ENCODE measurements around the gene GPR84.

GPR84 gene

DNA sequence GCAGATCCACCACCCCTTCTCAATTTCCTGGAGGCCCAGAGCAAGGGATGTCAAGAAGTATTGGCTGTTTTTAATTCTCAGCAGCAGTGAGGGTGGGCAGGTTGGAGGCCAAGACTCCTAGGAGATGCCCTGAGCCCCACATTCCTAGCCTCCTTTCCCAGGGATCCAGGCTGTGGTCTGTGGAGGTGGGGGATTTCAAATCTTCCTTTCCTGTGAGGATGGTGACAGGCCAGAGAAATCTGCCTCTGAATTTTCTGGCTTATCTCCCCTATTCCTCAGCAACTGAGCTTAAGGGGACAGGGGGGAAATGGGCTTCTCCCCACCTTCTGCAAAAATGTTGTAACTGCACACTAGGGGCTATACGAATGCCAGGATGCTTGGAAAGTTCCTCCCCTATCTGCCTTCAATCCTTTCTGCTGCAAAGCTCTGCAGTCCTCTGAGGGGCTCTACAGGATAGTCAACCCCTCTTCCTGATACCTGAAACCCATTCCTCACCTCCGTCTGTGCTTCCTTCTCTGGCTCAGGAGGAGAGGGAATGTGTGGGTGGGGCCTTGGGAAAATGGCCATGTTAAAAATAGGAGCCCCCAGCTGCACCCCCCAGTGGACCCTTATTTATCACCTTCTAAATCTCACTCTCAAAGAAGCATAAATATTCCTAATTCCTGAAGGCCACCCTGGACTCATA, 6.6 kb downstream of the GPR84 start:
- peak overlapping the region; percentile 99; the same call in 1 of the 2 replicates for H3K4me2 ChIP-seq (ENCODE audit: low read depth, low read length)

DNA sequence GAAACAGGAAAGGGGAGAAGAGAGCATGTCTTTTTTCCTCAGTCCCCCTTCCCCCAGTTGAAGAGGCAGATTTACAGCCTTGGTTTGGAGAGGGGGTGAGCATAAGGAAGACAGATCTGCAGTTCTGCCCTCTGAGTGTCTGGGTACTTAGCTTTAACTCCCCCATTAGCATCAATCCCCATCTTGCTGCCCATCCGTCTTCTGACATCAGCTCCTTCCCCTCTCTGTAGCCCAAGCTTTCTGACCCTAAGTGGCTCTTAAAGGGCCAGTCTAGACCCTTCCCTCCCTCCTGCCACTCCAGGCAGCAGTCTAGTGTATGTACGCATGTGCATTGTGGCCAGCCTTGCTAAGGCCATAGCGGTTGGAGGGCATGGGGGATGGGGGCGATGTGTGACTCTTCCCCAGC, 7.3 kb downstream of the GPR84 start:
- Histone ChIP-seq H3K9me2 (replicated peaks; ENCODE audit: insufficient read depth, low read length) (no peaks in the 10 kb centered on the region), H3K27ac (ENCODE audit: low read length) (no peak overlapping the region), H3K9ac (ENCODE audit: low read length) (no peak overlapping the region), H3F3A (ENCODE audit: insufficient read depth, low read length) (peaks cover 2% of the 10 kb centered on the region; the same call in 1 of the 2 replicates), H3K27me3 (replicated peaks; ENCODE audit: insufficient read depth, low read length) (peaks cover 4% of the 10 kb centered on the region), H3K4me1 (ENCODE audit: low read length) (0 out of 2 replicates have a peak, but pooled peaks cover 3% of the 10 kb centered on the region), H3K9me3 (replicated peaks; ENCODE audit: insufficient read depth, low read length) (no peaks in the 10 kb centered on the region), H3K79me2 (ENCODE audit: low read length) (no peaks in the 10 kb centered on the region), H2AFZ (ENCODE audit: low read length) (no peak overlapping the region), H3K36me3 (replicated peaks; ENCODE audit: insufficient read depth, low read length) (no peaks in the 10 kb centered on the region), H3K4me2 (ENCODE audit: low read depth, low read length) (no peak overlapping the region), H3K4me3 (ENCODE audit: low read length) (no peak overlapping the region), H4K20me1 (ENCODE audit: insufficient read depth, low read length) (no peaks in the 10 kb centered on the region)
- TF ChIP-seq EZH2 (optimal IDR thresholded peaks at IDR 0.05; ENCODE audit: low read depth, low read length) (no peak), EZH2phosphoT487 (IDR thresholded peaks at IDR 0.05; ENCODE audit: low read length) (no peak)
- TF ChIP-seq, protein P1, sequence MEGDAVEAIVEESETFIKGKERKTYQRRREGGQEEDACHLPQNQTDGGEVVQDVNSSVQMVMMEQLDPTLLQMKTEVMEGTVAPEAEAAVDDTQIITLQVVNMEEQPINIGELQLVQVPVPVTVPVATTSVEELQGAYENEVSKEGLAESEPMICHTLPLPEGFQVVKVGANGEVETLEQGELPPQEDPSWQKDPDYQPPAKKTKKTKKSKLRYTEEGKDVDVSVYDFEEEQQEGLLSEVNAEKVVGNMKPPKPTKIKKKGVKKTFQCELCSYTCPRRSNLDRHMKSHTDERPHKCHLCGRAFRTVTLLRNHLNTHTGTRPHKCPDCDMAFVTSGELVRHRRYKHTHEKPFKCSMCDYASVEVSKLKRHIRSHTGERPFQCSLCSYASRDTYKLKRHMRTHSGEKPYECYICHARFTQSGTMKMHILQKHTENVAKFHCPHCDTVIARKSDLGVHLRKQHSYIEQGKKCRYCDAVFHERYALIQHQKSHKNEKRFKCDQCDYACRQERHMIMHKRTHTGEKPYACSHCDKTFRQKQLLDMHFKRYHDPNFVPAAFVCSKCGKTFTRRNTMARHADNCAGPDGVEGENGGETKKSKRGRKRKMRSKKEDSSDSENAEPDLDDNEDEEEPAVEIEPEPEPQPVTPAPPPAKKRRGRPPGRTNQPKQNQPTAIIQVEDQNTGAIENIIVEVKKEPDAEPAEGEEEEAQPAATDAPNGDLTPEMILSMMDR (IDR thresholded peaks at IDR 0.05; ENCODE audit: low read length), result no peak
- no peak for DNase-seq

More for the DNA sequence above, 6.6 kb downstream of the GPR84 start:
- no peak overlapping the region; the same call in 1 of the 2 replicates for H2AFZ ChIP-seq (ENCODE audit: low read length)
- no peaks in the 10 kb centered on the region for H4K20me1 ChIP-seq (ENCODE audit: insufficient read depth, low read length)
- no peak overlapping the region; the same call in 1 of the 2 replicates for H3K4me3 ChIP-seq (ENCODE audit: low read length)
- H3K27me3 ChIP-seq (replicated peaks; ENCODE audit: insufficient read depth, low read length), result peaks cover 11% of the 10 kb centered on the region
- no peak for DNase-seq
- no peak overlapping the region for H3K9ac ChIP-seq (ENCODE audit: low read length)
- no peaks in the 10 kb centered on the region for H3K36me3 ChIP-seq (replicated peaks; ENCODE audit: insufficient read depth, low read length)
- 0 out of 2 replicates have a peak, but pooled peaks cover 3% of the 10 kb centered on the region for H3K4me1 ChIP-seq (ENCODE audit: low read length)
- peaks cover 2% of the 10 kb centered on the region; the same call in 1 of the 2 replicates for H3F3A ChIP-seq (ENCODE audit: insufficient read depth, low read length)
- no peaks in the 10 kb centered on the region for H3K9me3 ChIP-seq (replicated peaks; ENCODE audit: insufficient read depth, low read length)
- H3K9me2 ChIP-seq (replicated peaks; ENCODE audit: insufficient read depth, low read length), result no peaks in the 10 kb centered on the region
- H3K79me2 ChIP-seq (ENCODE audit: low read length), result no peaks in the 10 kb centered on the region
- H3K27ac ChIP-seq (ENCODE audit: low read length), result no peak overlapping the region
- TF ChIP-seq EZH2phosphoT487 (IDR thresholded peaks at IDR 0.05; ENCODE audit: low read length) (no peak), EZH2 (optimal IDR thresholded peaks at IDR 0.05; ENCODE audit: low read depth, low read length) (no peak)
- TF ChIP-seq, protein P1 (IDR thresholded peaks at IDR 0.05; ENCODE audit: low read length), result no peak

DNA sequence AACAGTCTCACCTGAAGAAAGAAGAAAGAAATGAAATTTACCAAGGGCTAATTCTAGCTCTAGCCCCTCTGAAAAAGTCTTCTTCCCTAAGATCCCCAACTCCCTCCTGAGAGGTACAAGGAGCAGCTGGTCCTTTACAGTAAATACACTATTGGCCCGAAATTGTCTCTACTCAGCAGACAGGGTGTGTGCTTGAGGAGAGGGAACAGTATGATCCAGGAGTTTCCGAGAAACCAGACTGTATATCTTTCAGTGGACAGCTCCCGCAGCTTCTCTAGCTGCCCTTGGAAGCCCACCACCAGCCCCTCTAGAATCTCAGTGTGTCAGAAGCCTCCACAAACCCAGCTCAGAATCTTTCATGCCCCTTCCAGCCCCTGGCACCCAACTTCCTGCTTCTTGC, 8.1 kb downstream of the GPR84 start:
- H3K4me2 ChIP-seq (ENCODE audit: low read depth, low read length), result no peak overlapping the region
- H2AFZ ChIP-seq (ENCODE audit: low read length), result no peak overlapping the region
- H3K9ac ChIP-seq (ENCODE audit: low read length), result no peak overlapping the region
- no peaks in the 10 kb centered on the region for H4K20me1 ChIP-seq (ENCODE audit: insufficient read depth, low read length)
- H3K9me2 ChIP-seq (replicated peaks; ENCODE audit: insufficient read depth, low read length), result no peaks in the 10 kb centered on the region
- no peak overlapping the region for H3K27ac ChIP-seq (ENCODE audit: low read length)
- H3K9me3 ChIP-seq (replicated peaks; ENCODE audit: insufficient read depth, low read length), result no peaks in the 10 kb centered on the region
- DNase-seq, result no peak
- 0 out of 2 replicates have a peak, but pooled peaks cover 3% of the 10 kb centered on the region for H3K4me1 ChIP-seq (ENCODE audit: low read length)
- H3K36me3 ChIP-seq (replicated peaks; ENCODE audit: insufficient read depth, low read length), result no peaks in the 10 kb centered on the region
- H3K27me3 ChIP-seq (replicated peaks; ENCODE audit: insufficient read depth, low read length), result no peaks in the 10 kb centered on the region
- no peak overlapping the region for H3K4me3 ChIP-seq (ENCODE audit: low read length)
- H3K79me2 ChIP-seq (ENCODE audit: low read length), result no peaks in the 10 kb centered on the region
- TF ChIP-seq EZH2 (optimal IDR thresholded peaks at IDR 0.05; ENCODE audit: low read depth, low read length), result no peak
- TF ChIP-seq, protein P1 (IDR thresholded peaks at IDR 0.05; ENCODE audit: low read length), result no peak
- TF ChIP-seq EZH2phosphoT487 (IDR thresholded peaks at IDR 0.05; ENCODE audit: low read length), result no peak
- peaks cover 2% of the 10 kb centered on the region; the same call in 1 of the 2 replicates for H3F3A ChIP-seq (ENCODE audit: insufficient read depth, low read length)

Data from MM.1S (cell line).